Chondrocyte (in vitro differentiated cells): ENCODE results near the gene DENND1A. TPM values are rescaled to one million over a fixed set of nuclear protein-coding genes. Genes with fewer than 3 reads are reported as not detected.
A peak's percentile ranks its signal among the peaks of the same experiment; 100 is the strongest.

Source experiments
- DNase-seq: peaks from one replicate; pipeline ENCODE4 v3.0.0; 2021; ENCODE audit warnings: mixed read lengths, low spot score
- H3K27ac Mint-ChIP-seq: one replicate; pipeline ENCODE4 v1.8.0; 2021; ENCODE audit warnings: mild to moderate bottlenecking, moderate library complexity, mixed read lengths; ENCODE audit not compliant: unreplicated experiment
- H3K27me3 Mint-ChIP-seq: 2 replicates; pipeline ENCODE4 v1.8.0; 2021; ENCODE audit warnings: low read depth, mixed read lengths
- H3K36me3 Mint-ChIP-seq: 2 replicates; pipeline ENCODE4 v1.8.0; 2021; ENCODE audit warnings: low read depth, mixed read lengths
- H3K4me1 Mint-ChIP-seq: 2 replicates; pipeline ENCODE4 v1.8.0; 2021; ENCODE audit warnings: low read depth, mild to moderate bottlenecking, mixed read lengths
- H3K4me3 Mint-ChIP-seq: one replicate; pipeline ENCODE4 v1.8.0; 2021; ENCODE audit warnings: mild to moderate bottlenecking, moderate library complexity, mixed read lengths; ENCODE audit not compliant: unreplicated experiment
- H3K9me3 Mint-ChIP-seq: 2 replicates; pipeline ENCODE4 v1.8.0; 2021; ENCODE audit warnings: low read depth, mixed read lengths
- total RNA-seq: library from RNA; stranded (reverse); gene quantifications from 3 replicates; pipeline ENCODE4 v1.2.1, GENCODE V29; 2021
- TF ChIP-seq, protein P1 (sequence below): fragments of 200-600 bp; sonication (generic); IDR thresholded peaks from 2 replicates; pipeline ENCODE4 v1.5.0; 2021; ENCODE audit warnings: antibody characterized with exemption, mild to moderate bottlenecking, moderate library complexity

The DENND1A gene
- total RNA-seq, 1 donor from 2014 or later, result 15.3 TPM

DNA sequence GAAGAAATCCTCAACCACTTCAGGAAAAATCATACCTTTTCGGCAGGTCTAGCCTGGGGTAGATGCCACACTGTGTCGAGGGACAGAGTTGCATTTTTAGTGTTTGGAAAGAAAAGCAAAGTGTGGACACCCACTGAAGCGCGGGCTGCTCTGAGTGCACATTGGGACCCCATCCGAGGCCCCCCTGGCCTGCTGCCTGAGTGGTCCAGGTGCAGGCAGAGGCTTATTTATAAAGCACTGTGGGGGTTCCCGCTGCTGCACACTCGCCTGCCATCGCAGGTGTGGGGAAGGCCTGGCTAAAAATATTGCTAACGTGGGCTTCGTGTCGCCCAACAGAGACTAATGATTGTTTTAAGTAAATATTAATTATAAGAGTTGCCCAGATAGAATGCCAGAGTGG, 454.5 kb downstream of the DENND1A start:
- H3K36me3 Mint-ChIP-seq, result no peaks in the 10 kb centered on the region

DNA sequence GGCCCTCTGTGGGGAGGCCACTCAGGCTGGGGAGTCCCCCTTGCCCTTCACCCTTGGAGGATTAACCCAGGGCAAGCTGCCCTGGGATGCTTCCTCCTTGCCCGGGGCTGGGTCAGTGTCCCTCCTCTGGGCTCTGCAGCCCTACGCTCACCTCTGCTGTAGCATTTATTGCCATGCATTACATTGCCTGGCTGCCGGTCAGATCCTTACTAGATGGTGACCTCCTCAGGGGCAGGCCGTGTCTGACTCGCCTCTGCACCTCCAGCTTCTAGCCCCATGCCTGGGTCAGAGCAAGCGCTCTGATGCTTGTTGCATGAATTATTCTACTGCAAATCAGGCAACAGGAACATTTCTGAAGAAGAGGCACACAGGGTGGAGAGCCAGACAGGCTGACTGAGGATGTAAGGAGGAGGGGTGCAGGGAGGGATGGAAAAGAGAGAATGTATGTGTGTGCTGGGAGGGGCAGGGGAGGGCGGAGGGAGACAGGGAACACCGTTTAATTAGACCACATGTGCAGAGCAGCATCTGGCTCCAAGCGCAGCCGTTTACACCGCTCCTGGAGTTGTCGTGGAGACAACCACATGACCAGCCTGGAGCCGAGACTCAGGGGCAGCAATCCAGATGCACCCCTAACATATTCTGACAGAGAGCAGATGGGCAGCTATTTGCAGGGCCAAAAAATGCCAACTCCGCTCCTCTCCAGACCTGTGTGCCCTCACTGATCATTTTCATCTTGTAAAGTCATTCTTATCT, 456.9 kb downstream of the DENND1A start:
- TF ChIP-seq, protein P1, sequence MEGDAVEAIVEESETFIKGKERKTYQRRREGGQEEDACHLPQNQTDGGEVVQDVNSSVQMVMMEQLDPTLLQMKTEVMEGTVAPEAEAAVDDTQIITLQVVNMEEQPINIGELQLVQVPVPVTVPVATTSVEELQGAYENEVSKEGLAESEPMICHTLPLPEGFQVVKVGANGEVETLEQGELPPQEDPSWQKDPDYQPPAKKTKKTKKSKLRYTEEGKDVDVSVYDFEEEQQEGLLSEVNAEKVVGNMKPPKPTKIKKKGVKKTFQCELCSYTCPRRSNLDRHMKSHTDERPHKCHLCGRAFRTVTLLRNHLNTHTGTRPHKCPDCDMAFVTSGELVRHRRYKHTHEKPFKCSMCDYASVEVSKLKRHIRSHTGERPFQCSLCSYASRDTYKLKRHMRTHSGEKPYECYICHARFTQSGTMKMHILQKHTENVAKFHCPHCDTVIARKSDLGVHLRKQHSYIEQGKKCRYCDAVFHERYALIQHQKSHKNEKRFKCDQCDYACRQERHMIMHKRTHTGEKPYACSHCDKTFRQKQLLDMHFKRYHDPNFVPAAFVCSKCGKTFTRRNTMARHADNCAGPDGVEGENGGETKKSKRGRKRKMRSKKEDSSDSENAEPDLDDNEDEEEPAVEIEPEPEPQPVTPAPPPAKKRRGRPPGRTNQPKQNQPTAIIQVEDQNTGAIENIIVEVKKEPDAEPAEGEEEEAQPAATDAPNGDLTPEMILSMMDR, result no peak
- no peak overlapping the region for H3K27ac Mint-ChIP-seq
- peak; percentile 79 for DNase-seq
- H3K4me3 Mint-ChIP-seq, result no peak overlapping the region
- no peaks in the 10 kb centered on the region for H3K36me3 Mint-ChIP-seq
- H3K27me3 Mint-ChIP-seq, result no peaks in the 10 kb centered on the region
- H3K4me1 Mint-ChIP-seq, result no peaks in the 10 kb centered on the region
- H3K9me3 Mint-ChIP-seq, result no peaks in the 10 kb centered on the region

More for the DNA sequence above, 454.5 kb downstream of the DENND1A start:
- peak; percentile 33 for DNase-seq
- Mint-ChIP-seq H3K4me1 (no peaks in the 10 kb centered on the region), H3K27me3 (no peaks in the 10 kb centered on the region), H3K27ac (no peak overlapping the region), H3K9me3 (no peaks in the 10 kb centered on the region), H3K4me3 (no peak overlapping the region)
- TF ChIP-seq, protein P1, result no peak

DNA sequence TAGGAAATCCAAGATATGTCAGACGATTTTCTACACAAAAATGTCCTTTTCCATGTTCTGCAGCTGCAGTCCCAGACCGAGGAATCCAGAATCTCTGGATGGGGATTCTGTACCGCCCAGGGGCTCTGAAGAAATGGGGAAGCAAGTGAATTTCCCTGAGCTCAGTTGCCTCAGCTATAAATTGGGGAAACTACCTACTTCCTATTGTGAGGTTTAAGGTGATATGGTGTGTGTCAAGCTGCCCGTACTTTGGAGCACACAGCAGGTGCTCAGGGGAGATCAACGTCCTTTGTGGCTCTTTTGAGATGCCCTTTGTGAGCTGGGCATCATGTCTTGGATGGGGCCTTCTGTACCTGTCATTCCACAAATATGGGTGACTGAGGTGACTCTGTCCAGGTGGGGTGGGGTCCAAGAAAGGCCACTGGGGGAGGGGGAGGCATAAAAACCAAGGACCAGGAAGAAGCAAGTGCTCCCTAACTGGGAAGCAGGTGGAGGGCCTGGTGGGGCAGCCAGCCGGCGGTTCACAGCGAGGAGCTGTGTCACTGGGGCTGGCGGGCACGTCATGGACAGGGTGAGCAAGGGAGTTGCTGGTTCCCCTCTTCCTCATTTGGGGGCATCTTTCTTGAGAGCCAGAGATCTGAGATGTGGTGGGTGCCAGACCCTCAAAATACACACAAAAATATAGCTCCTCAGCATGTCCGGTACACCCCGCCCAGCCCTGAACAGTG, 457.9 kb downstream of the DENND1A start:
- H3K27me3 Mint-ChIP-seq, result no peaks in the 10 kb centered on the region
- DNase-seq, result peak; percentile 82
- H3K9me3 Mint-ChIP-seq, result no peaks in the 10 kb centered on the region
- no peak overlapping the region for H3K4me3 Mint-ChIP-seq
- TF ChIP-seq, protein P1, result no peak
- no peaks in the 10 kb centered on the region for H3K36me3 Mint-ChIP-seq
- no peaks in the 10 kb centered on the region for H3K4me1 Mint-ChIP-seq
- H3K27ac Mint-ChIP-seq, result no peak overlapping the region

DNA sequence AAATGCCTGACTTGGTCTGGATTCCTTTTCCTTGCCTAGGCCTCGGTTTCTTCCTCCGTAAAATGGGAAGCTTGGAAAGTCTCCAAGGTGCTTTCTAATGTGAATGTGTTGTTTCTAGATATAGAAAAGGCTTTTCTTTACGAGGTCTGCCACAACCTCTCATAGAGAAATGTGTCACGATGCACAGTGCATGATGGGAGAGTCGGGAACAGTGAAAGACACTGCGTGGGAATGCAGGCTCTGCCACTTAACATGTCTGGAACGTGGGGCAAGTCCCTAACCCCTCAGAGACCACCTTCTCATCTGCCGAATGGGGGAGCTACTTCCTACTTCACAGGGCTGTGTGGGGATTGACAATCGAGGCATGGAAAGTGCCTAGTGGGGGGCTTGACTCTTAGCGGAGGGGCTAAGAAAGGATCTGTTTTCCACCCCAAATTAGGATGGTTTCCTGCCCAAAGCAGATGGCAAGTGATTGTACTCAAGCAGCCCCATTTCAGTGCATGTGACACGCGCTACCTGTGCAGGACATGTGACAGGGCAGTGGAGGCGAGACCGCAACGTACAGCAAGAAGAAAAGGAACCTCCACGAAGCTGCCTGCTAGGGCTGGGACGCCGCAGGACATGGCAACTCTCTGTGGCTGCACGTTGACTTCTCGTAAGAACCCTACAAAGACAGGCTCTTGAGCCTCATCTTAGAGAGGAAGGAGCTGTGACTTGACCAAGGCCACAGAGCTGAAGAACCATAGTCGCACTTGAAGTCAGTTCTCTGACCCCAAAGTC, 458.7 kb downstream of the DENND1A start:
- H3K4me1 Mint-ChIP-seq, result no peaks in the 10 kb centered on the region
- peak; percentile 77 for DNase-seq

More for the DNA sequence above, 458.7 kb downstream of the DENND1A start:
- Mint-ChIP-seq H3K4me3 (no peak overlapping the region), H3K36me3 (no peaks in the 10 kb centered on the region), H3K27ac (no peak overlapping the region), H3K27me3 (no peaks in the 10 kb centered on the region), H3K9me3 (no peaks in the 10 kb centered on the region)
- TF ChIP-seq, protein P1, result no peak
